ENCODE measurements around the gene PLEKHG1. TPM values are rescaled to one million over a fixed set of nuclear protein-coding genes. Genes with fewer than 3 reads are reported as not detected.

PLEKHG1 gene
- total and polyA plus RNA-seq, 2 experiments from 2014 or later, result 0.89 to 2.5 TPM

GRCh38 chr6:150617496-150618460, 18.1 kb downstream of the PLEKHG1 start (continued):
- TF ChIP-seq, protein P1, sequence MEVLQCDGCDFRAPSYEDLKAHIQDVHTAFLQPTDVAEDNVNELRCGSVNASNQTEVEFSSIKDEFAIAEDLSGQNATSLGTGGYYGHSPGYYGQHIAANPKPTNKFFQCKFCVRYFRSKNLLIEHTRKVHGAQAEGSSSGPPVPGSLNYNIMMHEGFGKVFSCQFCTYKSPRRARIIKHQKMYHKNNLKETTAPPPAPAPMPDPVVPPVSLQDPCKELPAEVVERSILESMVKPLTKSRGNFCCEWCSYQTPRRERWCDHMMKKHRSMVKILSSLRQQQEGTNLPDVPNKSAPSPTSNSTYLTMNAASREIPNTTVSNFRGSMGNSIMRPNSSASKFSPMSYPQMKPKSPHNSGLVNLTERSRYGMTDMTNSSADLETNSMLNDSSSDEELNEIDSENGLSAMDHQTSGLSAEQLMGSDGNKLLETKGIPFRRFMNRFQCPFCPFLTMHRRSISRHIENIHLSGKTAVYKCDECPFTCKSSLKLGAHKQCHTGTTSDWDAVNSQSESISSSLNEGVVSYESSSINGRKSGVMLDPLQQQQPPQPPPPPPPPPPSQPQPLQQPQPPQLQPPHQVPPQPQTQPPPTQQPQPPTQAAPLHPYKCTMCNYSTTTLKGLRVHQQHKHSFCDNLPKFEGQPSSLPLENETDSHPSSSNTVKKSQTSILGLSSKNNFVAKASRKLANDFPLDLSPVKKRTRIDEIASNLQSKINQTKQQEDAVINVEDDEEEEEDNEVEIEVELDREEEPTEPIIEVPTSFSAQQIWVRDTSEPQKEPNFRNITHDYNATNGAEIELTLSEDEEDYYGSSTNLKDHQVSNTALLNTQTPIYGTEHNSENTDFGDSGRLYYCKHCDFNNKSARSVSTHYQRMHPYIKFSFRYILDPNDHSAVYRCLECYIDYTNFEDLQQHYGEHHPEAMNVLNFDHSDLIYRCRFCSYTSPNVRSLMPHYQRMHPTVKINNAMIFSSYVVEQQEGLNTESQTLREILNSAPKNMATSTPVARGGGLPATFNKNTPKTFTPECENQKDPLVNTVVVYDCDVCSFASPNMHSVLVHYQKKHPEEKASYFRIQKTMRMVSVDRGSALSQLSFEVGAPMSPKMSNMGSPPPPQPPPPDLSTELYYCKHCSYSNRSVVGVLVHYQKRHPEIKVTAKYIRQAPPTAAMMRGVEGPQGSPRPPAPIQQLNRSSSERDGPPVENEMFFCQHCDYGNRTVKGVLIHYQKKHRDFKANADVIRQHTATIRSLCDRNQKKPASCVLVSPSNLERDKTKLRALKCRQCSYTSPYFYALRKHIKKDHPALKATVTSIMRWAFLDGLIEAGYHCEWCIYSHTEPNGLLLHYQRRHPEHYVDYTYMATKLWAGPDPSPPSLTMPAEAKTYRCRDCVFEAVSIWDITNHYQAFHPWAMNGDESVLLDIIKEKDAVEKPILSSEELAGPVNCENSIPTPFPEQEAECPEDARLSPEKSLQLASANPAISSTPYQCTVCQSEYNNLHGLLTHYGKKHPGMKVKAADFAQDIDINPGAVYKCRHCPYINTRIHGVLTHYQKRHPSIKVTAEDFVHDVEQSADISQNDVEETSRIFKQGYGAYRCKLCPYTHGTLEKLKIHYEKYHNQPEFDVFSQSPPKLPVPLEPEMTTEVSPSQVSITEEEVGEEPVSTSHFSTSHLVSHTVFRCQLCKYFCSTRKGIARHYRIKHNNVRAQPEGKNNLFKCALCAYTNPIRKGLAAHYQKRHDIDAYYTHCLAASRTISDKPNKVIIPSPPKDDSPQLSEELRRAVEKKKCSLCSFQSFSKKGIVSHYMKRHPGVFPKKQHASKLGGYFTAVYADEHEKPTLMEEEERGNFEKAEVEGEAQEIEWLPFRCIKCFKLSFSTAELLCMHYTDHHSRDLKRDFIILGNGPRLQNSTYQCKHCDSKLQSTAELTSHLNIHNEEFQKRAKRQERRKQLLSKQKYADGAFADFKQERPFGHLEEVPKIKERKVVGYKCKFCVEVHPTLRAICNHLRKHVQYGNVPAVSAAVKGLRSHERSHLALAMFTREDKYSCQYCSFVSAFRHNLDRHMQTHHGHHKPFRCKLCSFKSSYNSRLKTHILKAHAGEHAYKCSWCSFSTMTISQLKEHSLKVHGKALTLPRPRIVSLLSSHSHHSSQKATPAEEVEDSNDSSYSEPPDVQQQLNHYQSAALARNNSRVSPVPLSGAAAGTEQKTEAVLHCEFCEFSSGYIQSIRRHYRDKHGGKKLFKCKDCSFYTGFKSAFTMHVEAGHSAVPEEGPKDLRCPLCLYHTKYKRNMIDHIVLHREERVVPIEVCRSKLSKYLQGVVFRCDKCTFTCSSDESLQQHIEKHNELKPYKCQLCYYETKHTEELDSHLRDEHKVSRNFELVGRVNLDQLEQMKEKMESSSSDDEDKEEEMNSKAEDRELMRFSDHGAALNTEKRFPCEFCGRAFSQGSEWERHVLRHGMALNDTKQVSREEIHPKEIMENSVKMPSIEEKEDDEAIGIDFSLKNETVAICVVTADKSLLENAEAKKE (CRISPR knock-in tag; IDR thresholded peaks at IDR 0.05), result no peak
- no peak for TF ChIP-seq EZH2phosphoT487 (IDR thresholded peaks at IDR 0.05; ENCODE audit: unreplicated experiment)
- no peak for TF ChIP-seq ZNF331 (CRISPR knock-in tag; IDR thresholded peaks at IDR 0.05; ENCODE audit: low read depth)
- TF ChIP-seq JUNB (IDR thresholded peaks at IDR 0.05; ENCODE audit: unreplicated experiment), result no peak
- TF ChIP-seq NANOG (IDR thresholded peaks at IDR 0.05; ENCODE audit: borderline replicate concordance), result no peak

DNA sequence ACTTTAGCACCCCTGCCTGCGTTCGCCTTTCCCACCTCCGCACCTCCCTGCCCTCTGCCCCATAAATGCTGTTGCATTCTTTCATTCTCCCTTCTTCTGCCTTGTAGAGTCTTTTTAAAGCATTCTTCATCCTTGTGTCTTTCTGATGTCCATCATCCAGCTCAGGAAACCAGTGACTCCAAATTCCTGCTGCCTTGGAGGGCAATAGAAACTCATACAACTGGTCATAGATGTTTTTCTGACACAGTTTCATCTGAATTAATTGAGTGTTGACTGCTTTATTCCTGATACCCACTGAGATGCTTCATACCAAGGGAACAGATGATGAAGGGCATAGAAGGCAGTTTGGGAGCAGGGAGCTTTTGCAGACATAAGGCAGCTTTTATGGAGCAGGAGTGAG, 19.6 kb downstream of the PLEKHG1 start:
- Histone ChIP-seq H3K4me1 (ENCODE audit: insufficient read depth) (no peaks in the 10 kb centered on the region), H3K4me2 (no peak overlapping the region), H3K9me2 (ENCODE audit: insufficient read depth) (0 out of 2 replicates have a peak, but pooled peaks cover 5% of the 10 kb centered on the region), H3K27ac (ENCODE audit: low read depth) (no peak overlapping the region), H4K20me1 (replicated peaks; ENCODE audit: insufficient read depth) (no peaks in the 10 kb centered on the region), H3K79me2 (replicated peaks; ENCODE audit: insufficient read depth) (no peaks in the 10 kb centered on the region), H2AFZ (no peak overlapping the region), H3K27me3 (ENCODE audit: insufficient read depth) (no peaks in the 10 kb centered on the region), H3F3A (replicated peaks; ENCODE audit: low read depth) (no peaks in the 10 kb centered on the region), H3K36me3 (ENCODE audit: insufficient read depth) (no peaks in the 10 kb centered on the region), H3K4me3 (no peak overlapping the region)
- Mint-ChIP-seq H3K9me3 (no peaks in the 10 kb centered on the region), H3K4me3 (no peak overlapping the region), H3K4me1 (peaks cover 2% of the 10 kb centered on the region; the same call in 1 of the 3 replicates), H3K36me3 (ENCODE audit: low read depth) (no peaks in the 10 kb centered on the region), H3K27me3 (ENCODE audit: insufficient read depth, low read depth, poor library complexity) (no peaks in the 10 kb centered on the region), H3K27ac (no peak overlapping the region)
- no peak for DNase-seq (ENCODE audit: low spot score)
- ATAC-seq, result no peak
- TF ChIP-seq EZH2phosphoT487 (IDR thresholded peaks at IDR 0.05; ENCODE audit: unreplicated experiment), result no peak
- no peak for TF ChIP-seq CTCF (conservative IDR thresholded peaks at IDR 0.05; ENCODE audit: low read depth in 2 of 2)
- no peak for TF ChIP-seq NANOG (IDR thresholded peaks at IDR 0.05; ENCODE audit: borderline replicate concordance)
